ENCODE results near the gene THOC6. TPM values are rescaled to one million over a fixed set of nuclear protein-coding genes. Genes with fewer than 3 reads are reported as not detected.

Gene THOC6
- total RNA-seq, 1 donor from 2014 or later, result 68.0 TPM

DNA sequence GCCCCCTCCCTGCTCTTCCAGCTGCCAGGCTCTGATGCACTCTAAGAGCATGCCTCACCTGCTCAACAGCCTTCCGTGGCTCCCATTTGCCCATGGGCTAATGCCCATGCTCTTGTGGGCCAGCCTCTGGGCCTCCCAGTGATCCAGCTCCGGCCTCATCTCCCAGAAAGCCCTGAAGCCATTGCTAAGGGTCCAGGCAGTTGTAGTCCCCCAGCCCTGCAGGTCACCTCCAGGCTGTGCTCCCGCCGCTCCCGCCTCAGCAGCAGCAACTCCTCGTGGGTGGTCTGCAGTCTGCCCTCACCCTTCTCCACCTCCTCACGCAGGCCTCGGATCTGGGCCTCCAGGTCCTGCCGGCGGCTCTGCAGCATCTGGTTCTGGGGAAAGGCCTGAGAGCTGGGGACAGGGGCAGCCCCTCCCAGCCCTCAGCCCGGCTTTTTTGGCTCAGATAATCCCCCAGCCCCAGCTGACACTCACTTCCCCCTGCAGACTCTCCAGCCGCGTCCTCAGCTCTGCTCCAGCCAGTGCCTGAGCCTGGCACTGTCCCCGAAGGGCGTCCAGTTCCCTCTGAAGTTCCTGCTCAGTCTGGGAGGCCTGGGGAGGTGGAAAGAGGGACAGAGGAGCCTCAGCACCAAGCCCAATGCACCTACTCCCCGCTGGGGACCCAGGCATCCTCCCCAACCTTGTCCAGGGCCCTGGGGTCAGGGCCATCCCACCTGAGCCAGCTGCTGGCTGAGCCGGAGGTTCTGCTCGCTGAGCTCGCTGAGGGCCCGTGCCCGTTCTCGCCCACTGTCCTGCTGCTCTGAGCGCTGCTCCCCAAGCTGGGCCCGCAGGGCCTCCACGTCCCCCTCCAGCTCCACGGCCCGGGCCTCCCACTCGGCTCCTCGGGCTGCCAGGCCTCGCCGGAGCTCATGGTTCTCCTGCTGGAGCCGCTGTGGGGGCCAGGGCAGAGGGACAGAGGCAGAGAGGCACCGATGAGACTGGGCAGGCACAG lies 6.7 kb downstream of the THOC6 start:
- no peak overlapping the region for H3K27ac Mint-ChIP-seq (ENCODE audit: unreplicated experiment)
- H3K36me3 Mint-ChIP-seq (ENCODE audit: low read depth), result no peaks in the 10 kb centered on the region
- peak overlapping the region; percentile 7 for H3K4me3 Mint-ChIP-seq
- H3K9me3 Mint-ChIP-seq, result no peaks in the 10 kb centered on the region
- peaks cover 52% of the 10 kb centered on the region for H3K27me3 Mint-ChIP-seq (ENCODE audit: low read depth)
- H3K4me1 Mint-ChIP-seq, result peaks cover 7% of the 10 kb centered on the region
- DNase-seq (ENCODE audit: low read depth, low spot score), result no peak
- TF ChIP-seq, protein P1, sequence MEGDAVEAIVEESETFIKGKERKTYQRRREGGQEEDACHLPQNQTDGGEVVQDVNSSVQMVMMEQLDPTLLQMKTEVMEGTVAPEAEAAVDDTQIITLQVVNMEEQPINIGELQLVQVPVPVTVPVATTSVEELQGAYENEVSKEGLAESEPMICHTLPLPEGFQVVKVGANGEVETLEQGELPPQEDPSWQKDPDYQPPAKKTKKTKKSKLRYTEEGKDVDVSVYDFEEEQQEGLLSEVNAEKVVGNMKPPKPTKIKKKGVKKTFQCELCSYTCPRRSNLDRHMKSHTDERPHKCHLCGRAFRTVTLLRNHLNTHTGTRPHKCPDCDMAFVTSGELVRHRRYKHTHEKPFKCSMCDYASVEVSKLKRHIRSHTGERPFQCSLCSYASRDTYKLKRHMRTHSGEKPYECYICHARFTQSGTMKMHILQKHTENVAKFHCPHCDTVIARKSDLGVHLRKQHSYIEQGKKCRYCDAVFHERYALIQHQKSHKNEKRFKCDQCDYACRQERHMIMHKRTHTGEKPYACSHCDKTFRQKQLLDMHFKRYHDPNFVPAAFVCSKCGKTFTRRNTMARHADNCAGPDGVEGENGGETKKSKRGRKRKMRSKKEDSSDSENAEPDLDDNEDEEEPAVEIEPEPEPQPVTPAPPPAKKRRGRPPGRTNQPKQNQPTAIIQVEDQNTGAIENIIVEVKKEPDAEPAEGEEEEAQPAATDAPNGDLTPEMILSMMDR (conservative IDR thresholded peaks at IDR 0.05), result no peak

DNA sequence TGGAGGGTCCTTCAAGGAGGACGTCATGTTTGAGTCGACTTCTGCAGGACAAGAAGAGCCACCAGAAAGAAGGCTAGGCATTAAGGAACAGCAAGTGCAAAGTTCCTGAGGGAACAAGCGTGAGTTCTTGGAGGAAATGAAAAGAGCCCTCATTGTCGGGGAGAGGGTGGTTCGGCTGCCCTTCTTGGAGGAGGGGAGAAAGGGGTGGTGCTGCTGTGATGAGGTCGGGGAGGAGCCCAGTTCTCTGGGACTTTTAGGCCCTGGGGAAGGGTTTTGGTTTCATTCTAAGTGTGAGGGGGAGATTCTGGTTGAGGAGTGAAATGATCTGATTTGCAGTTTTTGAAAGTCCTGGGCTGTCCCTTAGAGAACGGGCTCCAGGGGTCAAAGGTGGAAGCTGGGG lies 8.8 kb downstream of the THOC6 start:
- no peaks in the 10 kb centered on the region for H3K36me3 Mint-ChIP-seq (ENCODE audit: low read depth)
- H3K4me3 Mint-ChIP-seq, result peak overlapping the region; percentile 27
- H3K9me3 Mint-ChIP-seq, result no peaks in the 10 kb centered on the region
- peaks cover 69% of the 10 kb centered on the region for H3K27me3 Mint-ChIP-seq (ENCODE audit: low read depth)
- no peak for DNase-seq (ENCODE audit: low read depth, low spot score)
- TF ChIP-seq, protein P1 (conservative IDR thresholded peaks at IDR 0.05), result no peak
- peaks cover 7% of the 10 kb centered on the region for H3K4me1 Mint-ChIP-seq
- no peak overlapping the region for H3K27ac Mint-ChIP-seq (ENCODE audit: unreplicated experiment)

DNA sequence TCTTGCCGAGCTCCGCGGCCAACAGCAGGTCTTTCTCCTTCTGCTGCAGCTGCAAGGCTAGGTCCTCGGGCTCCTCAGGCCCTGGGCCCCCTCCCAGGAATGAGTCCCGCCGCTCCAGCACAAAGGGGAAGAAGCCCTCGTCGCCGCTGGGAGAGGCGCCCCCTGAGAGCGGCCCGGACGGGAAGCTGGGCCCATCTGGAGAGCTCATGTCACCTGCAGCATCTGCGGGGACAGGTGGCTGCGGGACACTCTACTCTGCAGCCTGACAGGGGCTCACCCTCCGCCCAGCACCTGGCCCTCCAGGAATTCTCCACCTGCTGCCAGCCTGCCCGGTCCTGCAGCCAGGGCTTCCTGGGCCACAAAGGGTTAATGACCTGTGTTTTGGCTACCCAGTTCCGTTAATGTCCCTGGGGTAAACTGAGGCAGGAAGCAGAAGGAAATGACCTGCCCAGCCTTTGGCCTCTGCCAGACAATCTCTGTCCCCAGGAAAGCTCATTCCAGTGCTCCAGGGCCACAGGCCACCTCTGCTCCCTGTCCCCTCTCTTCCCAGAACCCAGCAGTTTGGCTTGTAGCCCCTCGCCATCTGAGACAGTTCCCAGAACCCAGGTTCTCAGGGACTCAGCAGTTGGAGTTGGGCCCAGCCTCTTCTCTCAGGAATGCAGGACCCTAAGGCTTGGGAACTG lies 11.6 kb downstream of the THOC6 start:
- DNase-seq (ENCODE audit: low read depth, low spot score), result no peak
- Mint-ChIP-seq H3K36me3 (ENCODE audit: low read depth) (no peaks in the 10 kb centered on the region), H3K9me3 (no peaks in the 10 kb centered on the region), H3K27me3 (ENCODE audit: low read depth) (peaks cover 88% of the 10 kb centered on the region), H3K4me1 (peaks cover 7% of the 10 kb centered on the region), H3K27ac (ENCODE audit: unreplicated experiment) (no peak overlapping the region), H3K4me3 (no peak overlapping the region)
- TF ChIP-seq, protein P1 (conservative IDR thresholded peaks at IDR 0.05), result no peak

DNA sequence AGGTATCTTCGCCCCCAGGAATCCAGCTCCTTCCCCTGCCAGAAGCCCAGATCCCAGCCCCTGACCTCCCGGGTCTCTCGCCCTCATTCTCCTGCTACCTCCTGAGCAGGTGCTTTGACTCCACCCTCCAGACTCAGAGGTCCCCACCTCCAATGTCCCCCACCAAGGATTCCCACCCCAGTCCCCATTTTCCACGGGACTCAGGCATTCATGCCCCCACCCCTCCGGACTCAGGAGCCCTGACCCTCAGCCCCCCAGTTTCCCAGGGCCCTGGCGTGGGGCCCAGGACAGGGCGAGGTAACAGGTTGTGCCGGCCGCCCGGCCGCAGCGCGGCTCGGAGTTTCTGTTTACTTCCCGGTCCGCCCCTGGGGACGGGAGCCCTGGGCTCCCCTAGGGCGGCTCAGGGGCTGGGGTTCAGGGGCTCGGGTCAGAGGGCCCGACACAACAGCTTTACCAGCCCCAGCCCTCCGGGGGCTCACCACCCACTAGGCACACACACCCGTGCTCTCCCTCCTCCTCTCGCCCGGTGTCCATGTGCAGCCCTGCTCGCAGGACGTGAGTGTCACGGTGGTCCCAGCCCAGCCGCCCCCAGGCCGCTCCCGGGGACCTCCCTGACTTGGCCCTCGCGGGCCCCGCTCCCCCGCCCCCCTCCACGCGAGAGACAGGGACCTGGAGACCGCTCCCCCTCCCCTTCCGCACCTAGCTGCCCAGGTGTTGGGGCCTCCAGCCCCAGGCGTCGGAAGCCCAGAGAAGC lies 12.3 kb downstream of the THOC6 start:
- Mint-ChIP-seq H3K4me3 (no peak overlapping the region), H3K36me3 (ENCODE audit: low read depth) (no peaks in the 10 kb centered on the region), H3K9me3 (no peaks in the 10 kb centered on the region), H3K27me3 (ENCODE audit: low read depth) (peaks cover 93% of the 10 kb centered on the region), H3K27ac (ENCODE audit: unreplicated experiment) (no peak overlapping the region), H3K4me1 (peaks cover 7% of the 10 kb centered on the region)
- TF ChIP-seq, protein P1 (conservative IDR thresholded peaks at IDR 0.05), result no peak
- DNase-seq (ENCODE audit: low read depth, low spot score), result no peak

DNA sequence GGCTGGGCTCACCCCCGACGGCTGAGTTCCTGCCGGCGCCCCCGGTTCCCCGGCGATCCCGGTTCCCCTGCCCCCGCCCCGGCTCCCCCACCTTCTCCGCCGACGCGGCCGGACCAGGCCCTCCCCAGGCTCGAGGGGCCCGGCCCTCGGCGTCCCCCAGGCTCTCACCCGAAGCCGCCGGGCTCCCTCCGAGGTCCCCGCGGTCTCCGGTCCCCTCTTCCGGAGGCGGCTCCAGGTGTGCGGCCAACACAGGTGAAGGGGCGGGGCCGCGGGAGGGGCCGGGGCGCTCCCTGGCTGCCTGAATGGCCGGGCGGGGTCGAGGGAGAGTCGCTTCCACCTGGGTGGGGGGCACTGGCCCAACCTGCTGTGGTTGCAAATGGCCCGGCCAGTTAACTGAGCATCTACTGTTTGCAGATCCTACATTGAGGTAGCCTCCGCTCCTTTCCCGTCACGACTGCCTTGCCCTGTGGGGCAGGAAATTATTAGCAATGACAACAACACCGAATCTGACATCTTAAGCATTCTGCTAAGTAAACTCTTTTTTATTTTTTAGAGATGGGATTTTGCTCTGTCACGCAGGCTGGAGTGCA lies 13.0 kb downstream of the THOC6 start, which contains the start of gene BICDL2:
BICDL2 (minus strand) TSS at position 219 of the 590 bp plus-strand sequence. CDS start 1,448 bp downstream, outside the sequence.
- Mint-ChIP-seq H3K36me3 (ENCODE audit: low read depth) (no peaks in the 10 kb centered on the region), H3K9me3 (no peaks in the 10 kb centered on the region), H3K4me1 (peaks cover 7% of the 10 kb centered on the region), H3K27ac (ENCODE audit: unreplicated experiment) (no peak within 1 kb of the TSS), H3K4me3 (no peak within 1 kb of the TSS), H3K27me3 (ENCODE audit: low read depth) (peaks cover 96% of the 10 kb centered on the region)
- DNase-seq (ENCODE audit: low read depth, low spot score), result no peak
- TF ChIP-seq, protein P1 (conservative IDR thresholded peaks at IDR 0.05), result no peak
